ENCODE data around the gene GOSR2. TPM values are rescaled to one million over a fixed set of nuclear protein-coding genes. Genes with fewer than 3 reads are reported as not detected.

Gene GOSR2
- total and polyA plus RNA-seq, 9 of the 15 experiments (the other 6 are each of a cell fraction or from before 2014, with no cell fraction given): 32.7 to 96.3 (median 48.9) TPM

DNA sequence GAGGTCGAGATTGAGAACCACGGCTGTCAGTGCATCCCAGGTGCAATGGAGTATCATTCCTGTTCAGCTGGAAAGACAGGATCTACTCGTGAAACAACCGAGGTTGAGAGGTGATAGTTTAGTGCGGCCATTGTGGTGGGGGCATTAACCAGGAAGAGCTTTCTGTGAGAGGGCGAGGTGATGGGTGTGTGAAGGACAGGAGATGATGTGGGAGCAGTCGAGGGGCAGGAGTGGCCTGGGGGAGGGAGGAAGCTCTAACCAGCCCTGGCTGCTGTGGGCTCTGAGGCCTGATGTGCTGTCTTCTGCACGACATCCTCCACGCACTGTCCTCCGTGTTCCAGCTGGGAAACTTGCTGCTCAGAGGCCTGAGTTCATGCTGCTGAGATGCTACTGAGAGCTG lies 22.0 kb downstream of the GOSR2 start:
- 23% methylated on average over 9 of the region's 10 CpGs for WGBS (ENCODE audit: insufficient coverage, low coverage, missing lambda C conversion rate)
- Histone ChIP-seq H3K4me2 (ENCODE audit: insufficient read depth, low read length) (no peak overlapping the region), H4K20me1 (replicated peaks; ENCODE audit: control insufficient read depth, insufficient read depth, low read length) (peaks cover 36% of the 10 kb centered on the region), H3K4me1 (replicated peaks in 1 of 2; ENCODE audit: control insufficient read depth in 2 of 2, insufficient read depth in 2 of 2, low read length in 2 of 2) (peaks cover 11 to 12% of the 10 kb centered on the region in 2 experiments), H3K36me3 (ENCODE audit: control insufficient read depth, insufficient read depth, low read length) (peaks cover 12% of the 10 kb centered on the region), H3K79me2 (ENCODE audit: control insufficient read depth, insufficient read depth, low read length) (no peaks in the 10 kb centered on the region), H2AFZ (ENCODE audit: low read depth, low read length) (no peak overlapping the region), H3K9me3 (replicated peaks; ENCODE audit: control insufficient read depth, insufficient read depth, low read depth, low read length) (no peaks in the 10 kb centered on the region), H3K27me3 (ENCODE audit: control insufficient read depth in 2 of 2, insufficient read depth in 2 of 2, low read length in 2 of 2) (peaks cover 3 to 19% of the 10 kb centered on the region in 2 experiments; a peak in 3 of 5 replicates), H3K4me3 (no peak overlapping the region), H3K9ac (ENCODE audit: insufficient read depth in 1 of 2, low read depth in 2 of 2, low read length in 2 of 2) (no peak overlapping the region), H3K9me1 (ENCODE audit: control insufficient read depth, insufficient read depth, low read length) (no peaks in the 10 kb centered on the region), H3K27ac (ENCODE audit: extremely low read depth, low read depth, low read length) (no peak overlapping the region)
- no peak for ATAC-seq
- no peak for FAIRE-seq
- intact Hi-C loops (cut with micrococcal nuclease): loop anchor here (5.0 kb wide), 2 partner anchors 43 to 372 kb away; no protein-coding TSS in a partner anchor
- no TSS peak for BruUV-seq (replicated peaks)
- in situ Hi-C loops (cut with MboI): no loop called here
- TF ChIP-seq POLR2B (IDR thresholded peaks at IDR 0.05; ENCODE audit: low read depth, partially characterized antibody) (peak; percentile 53), NR3C1 (CRISPR knock-in tag; IDR thresholded peaks at IDR 0.05) (no peak), CBX5 (IDR thresholded peaks at IDR 0.05; ENCODE audit: borderline replicate concordance, low read depth) (no peak), ELF4 (CRISPR knock-in tag; IDR thresholded peaks at IDR 0.05) (0 out of 2 replicates have a peak, but pooled peaks have one; percentile 7), SMAD1 (IDR thresholded peaks at IDR 0.05; ENCODE audit: low read depth, low read length, partially characterized antibody) (no peak), HMG20A (CRISPR knock-in tag; conservative IDR thresholded peaks at IDR 0.05) (no peak), POLR2AphosphoS5 (IDR thresholded peaks at IDR 0.05; ENCODE audit: control insufficient read depth, insufficient read depth, low read depth, low read length) (peak; percentile 31; the same call in 1 of the 2 replicates), TAF7 (tag; IDR thresholded peaks at IDR 0.05) (no peak), FOXA3 (CRISPR knock-in tag; conservative IDR thresholded peaks at IDR 0.05 in 1 of 2, IDR thresholded peaks at IDR 0.05 in 1 of 2) (0 out of 4 replicates have a peak, but pooled peaks of 1 of the 2 experiments have one; percentile 55), ZBTB1 (CRISPR knock-in tag; IDR thresholded peaks at IDR 0.05; ENCODE audit: borderline replicate concordance, low read depth) (no peak), POLR2A (conservative IDR thresholded peaks at IDR 0.05) (peak; percentile 23; the same call in 1 of the 2 replicates), DIDO1 (tag; IDR thresholded peaks at IDR 0.05; ENCODE audit: low read depth) (no peak), YY1 (IDR thresholded peaks at IDR 0.05; ENCODE audit: borderline replicate concordance in 1 of 3, control insufficient read depth in 1 of 3, extremely low read depth in 1 of 3, insufficient read depth in 3 of 3, insufficient read length in 1 of 3, insufficient replicate concordance in 2 of 3, low read depth in 1 of 3, low read length in 2 of 3) (no peak), SUPT5H (IDR thresholded peaks at IDR 0.05) (peak; percentile 49), OTX1 (CRISPR knock-in tag; IDR thresholded peaks at IDR 0.05) (0 out of 2 replicates have a peak, but pooled peaks have one; percentile 19), POLR2G (IDR thresholded peaks at IDR 0.05; ENCODE audit: low read depth, low read length) (0 out of 2 replicates have a peak, but pooled peaks have one; percentile 27)
- TF ChIP-seq, protein P1, sequence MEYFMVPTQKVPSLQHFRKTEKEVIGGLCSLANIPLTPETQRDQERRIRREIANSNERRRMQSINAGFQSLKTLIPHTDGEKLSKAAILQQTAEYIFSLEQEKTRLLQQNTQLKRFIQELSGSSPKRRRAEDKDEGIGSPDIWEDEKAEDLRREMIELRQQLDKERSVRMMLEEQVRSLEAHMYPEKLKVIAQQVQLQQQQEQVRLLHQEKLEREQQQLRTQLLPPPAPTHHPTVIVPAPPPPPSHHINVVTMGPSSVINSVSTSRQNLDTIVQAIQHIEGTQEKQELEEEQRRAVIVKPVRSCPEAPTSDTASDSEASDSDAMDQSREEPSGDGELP (CRISPR knock-in tag; IDR thresholded peaks at IDR 0.05; ENCODE audit: borderline replicate concordance): 0 out of 2 replicates have a peak, but pooled peaks have one; percentile 25
- TF ChIP-seq, protein P2, sequence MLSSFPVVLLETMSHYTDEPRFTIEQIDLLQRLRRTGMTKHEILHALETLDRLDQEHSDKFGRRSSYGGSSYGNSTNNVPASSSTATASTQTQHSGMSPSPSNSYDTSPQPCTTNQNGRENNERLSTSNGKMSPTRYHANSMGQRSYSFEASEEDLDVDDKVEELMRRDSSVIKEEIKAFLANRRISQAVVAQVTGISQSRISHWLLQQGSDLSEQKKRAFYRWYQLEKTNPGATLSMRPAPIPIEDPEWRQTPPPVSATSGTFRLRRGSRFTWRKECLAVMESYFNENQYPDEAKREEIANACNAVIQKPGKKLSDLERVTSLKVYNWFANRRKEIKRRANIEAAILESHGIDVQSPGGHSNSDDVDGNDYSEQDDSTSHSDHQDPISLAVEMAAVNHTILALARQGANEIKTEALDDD (IDR thresholded peaks at IDR 0.05): no peak
- CTCF ChIA-PET (ENCODE audit: low intra/inter-chr PET ratio): interaction anchor here (0.6 kb wide), 1 partner anchor 1003 kb away, joined by 5 read pairs; no protein-coding TSS in a partner anchor
- POLR2A ChIA-PET: interaction anchor here (0.5 to 1.2 kb wide), 6 partner anchors 9 to 355 kb away, joined by 3 to 4 read pairs (median 3); no protein-coding TSS in a partner anchor
- DNase-seq (ENCODE audit: extremely low read depth in 1 of 4, low spot score in 3 of 4): no peak
